Endothelial cell of umbilical vein (primary cell): ENCODE measurements around the gene MCM7.
A peak's percentile ranks its signal among the peaks of the same experiment; 100 is the strongest.

Experiments used
- EZH2 ChIP-seq: IDR thresholded peaks from 2 replicates; pipeline ENCODE4 v1.6.1; 2012; ENCODE audit warnings: borderline replicate concordance, low read depth, mild to moderate bottlenecking, moderate library complexity, low read length, inconsistent platforms; ENCODE audit not compliant: severe bottlenecking
- JUN ChIP-seq: IDR thresholded peaks from 2 replicates; pipeline ENCODE4 v1.6.1; 2011; ENCODE audit warnings: borderline replicate concordance, low read depth; ENCODE audit not compliant: insufficient read length, insufficient read depth
- MYC ChIP-seq: IDR thresholded peaks from one replicate; pipeline ENCODE4 v1.6.1; 2011; ENCODE audit warnings: mild to moderate bottlenecking, low read depth, low read length
- POLR2A ChIP-seq: IDR thresholded peaks from 2 replicates; pipeline ENCODE4 v1.6.1; 2012; ENCODE audit warnings: low read depth, mild to moderate bottlenecking, control low read depth, low read length
- POLR2AphosphoS5 ChIP-seq: IDR thresholded peaks from 2 replicates; pipeline ENCODE4 v1.6.1; 2012; ENCODE audit warnings: low read depth, mild to moderate bottlenecking, control low read depth, low read length, moderate library complexity; ENCODE audit not compliant: insufficient read depth
- TF ChIP-seq, protein P1 (sequence below), 2 donors: IDR thresholded peaks; 1 replicate in 1 of 2; 2 replicates in 1 of 2; pipeline ENCODE4 v1.5.1; 2011; ENCODE audit warnings: low read length in 2 of 2, mild to moderate bottlenecking in 2 of 2, moderate library complexity in 2 of 2, control low read depth in 1 of 2, inconsistent platforms in 1 of 2, low read depth in 1 of 2; ENCODE audit not compliant: insufficient read depth in 1 of 2; ENCODE audit errors: extremely low read depth in 1 of 2

DNA sequence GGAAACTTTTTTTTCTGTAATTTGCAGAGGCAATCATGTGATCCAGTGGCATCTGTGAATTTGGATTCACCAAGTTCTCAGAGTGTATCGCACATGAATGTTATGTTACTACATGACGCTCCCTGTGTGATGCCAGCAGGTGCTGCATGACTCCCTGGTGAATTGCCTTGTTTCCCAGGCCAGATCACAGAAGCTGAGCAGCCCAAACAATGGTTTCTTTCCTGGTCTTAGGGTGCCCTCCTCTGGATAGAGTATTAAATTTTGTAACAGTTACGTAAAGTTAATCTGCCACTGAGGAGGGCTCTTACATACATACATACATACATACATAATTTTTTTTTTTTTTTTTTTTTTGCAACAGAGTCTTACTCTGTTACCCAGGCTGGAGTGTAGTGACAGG lies 48.0 kb downstream of the MCM7 start:
- TF ChIP-seq, protein P1, sequence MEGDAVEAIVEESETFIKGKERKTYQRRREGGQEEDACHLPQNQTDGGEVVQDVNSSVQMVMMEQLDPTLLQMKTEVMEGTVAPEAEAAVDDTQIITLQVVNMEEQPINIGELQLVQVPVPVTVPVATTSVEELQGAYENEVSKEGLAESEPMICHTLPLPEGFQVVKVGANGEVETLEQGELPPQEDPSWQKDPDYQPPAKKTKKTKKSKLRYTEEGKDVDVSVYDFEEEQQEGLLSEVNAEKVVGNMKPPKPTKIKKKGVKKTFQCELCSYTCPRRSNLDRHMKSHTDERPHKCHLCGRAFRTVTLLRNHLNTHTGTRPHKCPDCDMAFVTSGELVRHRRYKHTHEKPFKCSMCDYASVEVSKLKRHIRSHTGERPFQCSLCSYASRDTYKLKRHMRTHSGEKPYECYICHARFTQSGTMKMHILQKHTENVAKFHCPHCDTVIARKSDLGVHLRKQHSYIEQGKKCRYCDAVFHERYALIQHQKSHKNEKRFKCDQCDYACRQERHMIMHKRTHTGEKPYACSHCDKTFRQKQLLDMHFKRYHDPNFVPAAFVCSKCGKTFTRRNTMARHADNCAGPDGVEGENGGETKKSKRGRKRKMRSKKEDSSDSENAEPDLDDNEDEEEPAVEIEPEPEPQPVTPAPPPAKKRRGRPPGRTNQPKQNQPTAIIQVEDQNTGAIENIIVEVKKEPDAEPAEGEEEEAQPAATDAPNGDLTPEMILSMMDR (IDR thresholded peaks at IDR 0.05; ENCODE audit: extremely low read depth in 1 of 2, insufficient read depth in 1 of 2, low read depth in 1 of 2, low read length in 2 of 2), result peak; percentile 14 to 18
- TF ChIP-seq POLR2AphosphoS5 (no peak), EZH2 (no peak), POLR2A (no peak), JUN (no peak), MYC (no peak)
